GM19438 (cell line): ENCODE data around the gene IL31RA.

Experiments
- ATAC-seq: cut with Tn5 transposase; IDR thresholded peaks from one replicate; pipeline ENCODE4 v1.9.1; 2021; ENCODE audit warnings: low read depth; ENCODE audit not compliant: unreplicated experiment

IL31RA gene

DNA sequence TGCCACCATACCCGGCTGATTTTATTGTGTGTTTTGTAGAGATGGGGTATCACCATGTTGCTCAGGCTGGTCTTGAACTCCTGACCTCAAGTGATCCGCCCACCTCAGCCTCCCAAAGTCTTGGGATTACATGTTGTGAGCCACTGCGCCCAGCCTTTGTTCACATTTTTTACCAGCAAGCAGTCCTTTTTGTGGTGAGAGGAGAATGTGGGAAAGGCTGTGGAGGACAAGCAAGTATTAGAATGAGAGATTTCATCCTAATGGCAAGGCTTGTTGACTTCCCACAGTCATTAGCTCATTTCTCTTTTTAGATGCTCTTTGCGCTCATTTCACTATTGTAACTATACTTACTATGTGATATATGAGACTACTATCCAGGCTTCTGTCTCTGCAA, 6.1 kb downstream of the IL31RA start:
- ATAC-seq: no peak

DNA sequence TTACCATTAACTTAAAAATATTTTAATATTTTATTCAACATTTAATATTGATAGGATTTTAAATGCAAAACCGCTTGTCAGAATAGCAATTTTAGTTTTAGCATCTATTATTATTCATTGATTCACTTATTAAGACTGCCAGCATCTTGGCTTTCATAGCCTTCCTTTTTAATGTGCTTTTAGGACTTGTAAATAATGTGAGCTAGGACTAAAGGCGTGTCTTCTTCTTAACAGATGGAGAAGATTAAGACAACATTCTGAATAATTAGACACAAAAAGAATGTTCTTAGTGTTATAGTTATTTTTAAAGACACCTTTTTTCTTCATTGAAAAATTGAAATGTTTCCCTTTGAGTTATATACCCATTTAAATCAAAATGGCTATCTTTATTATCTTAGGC, 6.9 kb downstream of the IL31RA start:
- no peak for ATAC-seq

DNA sequence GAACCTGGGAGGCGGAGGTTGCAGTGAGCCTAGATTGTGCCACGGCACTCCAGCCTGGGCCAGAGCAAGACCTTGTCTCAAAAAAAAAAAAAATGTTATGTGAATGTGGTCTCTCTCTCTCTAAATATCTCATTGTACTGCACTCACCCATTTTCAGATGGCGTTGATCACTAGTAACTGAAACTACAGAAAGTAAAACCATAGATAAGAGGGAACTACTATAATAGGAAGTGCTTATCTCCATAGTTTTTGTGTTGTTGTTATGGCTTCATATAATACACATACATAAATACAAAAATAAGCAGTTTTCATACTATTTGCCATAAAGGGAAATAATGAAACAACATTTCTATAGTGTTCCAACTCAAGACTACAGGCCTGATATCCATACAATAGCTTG, 9.1 kb downstream of the IL31RA start:
- no peak for ATAC-seq

DNA sequence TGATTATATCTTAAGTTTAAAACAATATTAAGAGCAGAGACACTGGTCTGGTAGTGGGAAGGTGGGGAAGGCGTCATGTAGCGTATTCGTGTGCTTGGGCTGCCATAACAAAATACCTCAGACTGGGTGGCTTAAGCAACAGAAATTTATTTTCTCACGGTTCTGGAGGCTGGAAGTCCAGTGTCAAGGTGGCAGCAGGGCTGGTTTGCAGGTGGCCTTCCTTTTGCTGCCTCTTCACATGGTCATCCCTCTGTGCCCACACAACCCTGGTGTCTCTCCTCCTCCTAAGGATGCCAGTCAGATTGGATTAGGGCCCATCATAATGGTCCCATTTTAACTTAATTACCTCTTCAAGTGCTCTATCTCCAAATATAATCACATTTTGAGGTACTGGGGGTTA, 9.6 kb downstream of the IL31RA start:
- no peak for ATAC-seq

DNA sequence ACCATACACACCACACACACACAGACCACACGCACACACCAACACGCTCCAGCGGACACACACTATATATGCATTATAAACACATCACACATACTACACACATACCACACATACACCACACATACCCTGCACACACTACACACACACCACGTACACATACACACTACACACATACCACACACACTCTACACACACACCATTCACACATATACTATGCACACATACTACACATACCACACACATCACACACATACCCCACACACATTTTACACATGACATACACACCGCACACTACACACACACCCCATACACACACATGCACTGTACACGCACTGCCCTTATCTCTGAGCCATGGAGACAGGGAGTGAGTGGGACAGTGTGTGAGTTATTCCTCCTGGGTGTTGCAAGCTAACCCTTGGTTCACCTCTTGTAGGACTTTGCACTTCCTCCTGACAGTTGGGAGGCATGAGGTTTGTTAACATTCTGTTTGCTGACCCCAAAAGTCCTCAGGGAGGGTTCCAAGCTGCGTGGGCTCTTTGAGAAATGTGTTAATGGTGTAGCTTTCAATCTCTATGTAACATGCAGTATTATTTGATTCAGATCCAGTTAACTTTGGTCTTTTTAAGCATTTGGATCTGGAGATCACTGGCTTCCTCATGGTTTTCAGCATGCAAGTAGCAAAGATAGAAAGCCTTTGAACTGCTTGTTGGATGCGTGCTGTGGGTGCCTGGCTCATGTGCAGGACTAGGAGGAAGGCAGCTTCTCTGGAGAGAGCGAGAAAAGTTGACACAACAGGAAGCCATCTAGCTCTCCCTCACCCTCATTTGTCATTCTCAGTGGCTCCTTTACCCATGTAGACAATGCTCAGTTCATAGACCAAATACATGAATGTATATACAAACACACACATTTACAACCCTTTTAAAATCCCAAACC, 13.7 kb downstream of the IL31RA start:
- ATAC-seq: no peak

DNA sequence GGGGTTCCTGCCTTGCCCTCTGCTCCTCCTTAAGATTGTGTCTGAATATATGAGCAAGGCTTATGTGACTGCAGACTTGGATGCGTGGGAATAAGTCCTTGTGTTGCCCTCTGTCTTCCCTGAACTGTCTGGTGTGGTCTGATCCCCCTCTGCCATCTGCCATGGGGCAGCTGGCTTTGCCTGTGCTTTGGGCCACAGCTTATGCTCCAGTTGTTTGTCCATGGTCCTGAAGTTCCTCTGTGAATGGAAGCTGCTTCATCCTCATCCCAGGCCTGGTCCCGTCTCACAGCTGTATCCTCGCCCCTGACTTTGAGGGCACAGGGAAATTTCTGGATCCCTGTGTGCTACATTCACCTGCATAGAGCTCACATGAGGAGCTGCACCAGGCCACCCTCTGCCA, 14.7 kb downstream of the IL31RA start:
- no peak for ATAC-seq

DNA sequence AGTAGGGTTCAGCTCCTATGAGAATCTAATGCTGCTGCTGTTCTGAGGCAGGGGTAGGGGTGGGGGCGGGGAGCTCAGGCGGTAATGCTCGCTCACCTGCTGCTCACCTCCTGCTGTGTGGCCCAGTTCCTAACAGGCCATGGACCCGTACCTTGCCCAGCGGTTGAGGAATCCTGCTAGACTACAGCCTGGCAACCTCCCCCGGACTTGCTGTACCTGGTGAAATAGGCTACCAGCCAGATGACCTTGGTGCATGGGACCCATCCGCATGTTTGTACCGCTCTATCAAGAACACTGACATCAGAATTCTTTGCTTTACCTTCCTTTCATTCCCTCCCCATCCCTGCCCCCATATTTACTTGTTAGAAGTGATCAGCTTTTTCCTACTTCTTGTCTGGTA, 15.3 kb downstream of the IL31RA start:
- no peak for ATAC-seq

GRCh38 chr5:55866934-55867333, 15.8 kb downstream of the IL31RA start:
- ATAC-seq: no peak

- ATAC-seq: no peak
Measured at GRCh38 chr5:55868846-55869245, 17.7 kb downstream of the IL31RA start.

DNA sequence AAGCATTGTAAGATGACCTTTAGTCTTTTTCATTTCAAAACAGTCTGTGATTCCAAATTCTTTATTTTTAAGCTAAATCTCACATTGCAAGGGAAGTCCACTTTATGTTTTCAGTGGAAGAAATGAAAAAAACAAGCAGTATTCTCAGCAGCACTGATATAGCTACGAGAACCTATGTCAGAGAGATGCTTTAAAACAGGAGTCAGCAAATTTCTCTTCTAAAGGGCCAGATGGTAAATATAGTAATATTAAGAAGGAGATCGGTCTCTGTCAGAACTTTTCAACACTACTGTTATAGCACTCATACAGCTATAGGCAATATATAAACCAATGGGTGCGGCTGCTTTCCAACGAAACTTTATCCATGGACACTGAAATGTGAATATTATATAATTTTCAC, 18.7 kb downstream of the IL31RA start:
- ATAC-seq: no peak

DNA sequence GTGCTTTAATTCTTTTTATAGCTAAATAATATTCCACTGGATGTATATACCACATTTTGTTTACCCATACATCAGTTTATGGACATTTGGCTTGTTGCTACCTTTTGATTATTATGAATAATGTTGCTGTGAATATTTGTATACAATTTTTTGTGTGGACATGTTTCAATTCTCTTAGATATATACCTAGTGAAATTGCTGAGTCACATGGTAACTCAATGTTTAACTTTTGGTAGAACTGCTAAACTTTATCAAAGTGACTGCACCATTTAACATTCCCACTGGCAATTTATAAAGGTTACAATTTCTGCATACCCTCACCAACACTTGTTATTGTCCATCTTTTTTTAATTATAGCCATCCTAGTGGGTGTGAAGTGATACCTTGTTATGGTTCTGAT, 22.1 kb downstream of the IL31RA start:
- ATAC-seq: no peak

- ATAC-seq: no peak
Measured at GRCh38 chr5:55877655-55878054, 26.5 kb downstream of the IL31RA start.

- no peak for ATAC-seq
Measured at GRCh38 chr5:55880453-55880852, 29.3 kb downstream of the IL31RA start.

- no peak for ATAC-seq
Measured at GRCh38 chr5:55885359-55885758, 34.2 kb downstream of the IL31RA start.

- ATAC-seq: no peak
Measured at GRCh38 chr5:55888205-55888604, 37.0 kb downstream of the IL31RA start.

- ATAC-seq: no peak
Measured at GRCh38 chr5:55892479-55892878, 41.3 kb downstream of the IL31RA start.

- ATAC-seq: peak; percentile 85
Measured at GRCh38 chr5:55894135-55894534, 43.0 kb downstream of the IL31RA start.

- no peak for ATAC-seq
Measured at GRCh38 chr5:55895346-55895745, 44.2 kb downstream of the IL31RA start.

- ATAC-seq: no peak
Measured at GRCh38 chr5:55896238-55896637, 45.1 kb downstream of the IL31RA start.

DNA sequence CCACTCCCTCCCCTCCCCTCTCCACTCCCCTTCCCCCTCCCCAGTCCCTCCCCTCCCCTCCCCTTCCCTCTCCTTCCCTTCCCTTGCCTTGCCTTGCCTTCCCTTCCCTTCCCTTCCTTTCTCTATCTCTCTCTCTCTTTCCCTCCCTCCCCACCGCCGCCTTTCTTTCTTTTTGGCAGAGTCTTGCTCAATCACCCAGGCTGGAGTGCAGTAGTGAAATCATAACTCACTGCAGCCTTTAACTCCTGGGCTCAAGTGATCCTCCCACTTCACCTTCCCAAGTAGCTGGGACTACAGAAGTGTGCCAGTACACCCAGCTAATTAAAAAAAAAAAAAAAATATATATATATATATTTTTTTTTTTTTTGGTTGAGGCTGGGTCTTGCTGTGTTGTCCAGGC, 45.5 kb downstream of the IL31RA start:
- no peak for ATAC-seq

DNA sequence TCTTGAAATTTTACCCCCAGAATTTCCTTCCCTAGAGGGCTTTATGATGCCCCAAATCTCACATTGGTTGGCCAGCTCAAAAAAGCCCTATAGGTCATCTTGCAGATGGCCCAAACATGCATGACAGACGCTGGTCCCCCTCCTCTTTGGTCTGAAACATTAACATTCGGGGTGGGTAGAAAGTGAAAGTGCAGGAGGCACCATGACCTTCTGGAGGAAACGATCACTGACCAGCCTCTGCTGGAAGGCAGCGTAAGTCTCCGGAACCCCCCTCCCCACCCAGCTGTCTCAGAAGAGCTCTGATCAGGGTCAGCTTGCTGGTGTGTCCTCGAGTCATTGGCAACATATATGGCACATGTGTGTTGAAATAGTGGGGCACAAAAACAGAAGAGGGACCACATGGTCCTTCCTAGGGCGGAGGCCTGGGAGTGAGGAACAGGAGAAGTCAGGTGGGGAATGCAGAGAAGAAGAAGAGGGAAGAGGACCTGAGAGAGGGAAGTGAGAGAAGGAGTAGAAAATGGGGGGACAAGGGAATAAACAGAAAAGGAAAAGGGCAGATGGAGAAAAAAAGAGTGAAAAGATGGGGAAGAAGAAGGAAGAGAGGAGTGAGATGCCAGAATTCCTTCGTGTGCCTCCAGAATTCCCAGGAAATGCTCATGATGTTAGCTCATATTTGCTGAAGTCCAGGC, 46.2 kb downstream of the IL31RA start:
- ATAC-seq: no peak

- no peak for ATAC-seq
Measured at GRCh38 chr5:55897905-55898304, 46.7 kb downstream of the IL31RA start.
